ENCODE measurements around the gene TRPM2.

Gene TRPM2

DNA sequence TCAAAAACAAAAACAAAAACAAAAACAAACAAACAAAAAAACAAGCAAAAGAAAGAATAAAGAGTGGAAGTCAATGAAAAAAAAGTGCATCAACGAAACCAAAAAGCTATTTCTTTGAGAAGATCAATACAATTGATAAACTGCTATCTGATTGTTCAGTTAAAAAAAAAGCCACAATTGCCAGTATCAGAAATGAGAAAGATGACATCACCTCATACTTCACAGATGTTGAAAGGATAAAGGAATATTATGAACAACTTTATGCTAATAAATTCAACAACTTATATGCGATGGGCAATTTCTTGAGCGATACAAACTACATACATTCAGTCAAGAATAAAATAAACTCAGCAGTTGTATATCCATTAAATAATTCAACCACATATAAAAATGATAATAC is 99.7 kb downstream of the TRPM2 start:
- Mint-ChIP-seq H3K36me3 (ENCODE audit: low read depth) (no peaks in the 10 kb centered on the region), H3K4me3 (no peak overlapping the region), H3K27ac (no peak overlapping the region), H3K4me1 (peaks cover 16% of the 10 kb centered on the region), H3K27me3 (ENCODE audit: low read depth, poor library complexity) (peaks cover 52% of the 10 kb centered on the region), H3K9me3 (peaks cover 33% of the 10 kb centered on the region)
- DNase-seq = no peak
- TF ChIP-seq, protein P1, sequence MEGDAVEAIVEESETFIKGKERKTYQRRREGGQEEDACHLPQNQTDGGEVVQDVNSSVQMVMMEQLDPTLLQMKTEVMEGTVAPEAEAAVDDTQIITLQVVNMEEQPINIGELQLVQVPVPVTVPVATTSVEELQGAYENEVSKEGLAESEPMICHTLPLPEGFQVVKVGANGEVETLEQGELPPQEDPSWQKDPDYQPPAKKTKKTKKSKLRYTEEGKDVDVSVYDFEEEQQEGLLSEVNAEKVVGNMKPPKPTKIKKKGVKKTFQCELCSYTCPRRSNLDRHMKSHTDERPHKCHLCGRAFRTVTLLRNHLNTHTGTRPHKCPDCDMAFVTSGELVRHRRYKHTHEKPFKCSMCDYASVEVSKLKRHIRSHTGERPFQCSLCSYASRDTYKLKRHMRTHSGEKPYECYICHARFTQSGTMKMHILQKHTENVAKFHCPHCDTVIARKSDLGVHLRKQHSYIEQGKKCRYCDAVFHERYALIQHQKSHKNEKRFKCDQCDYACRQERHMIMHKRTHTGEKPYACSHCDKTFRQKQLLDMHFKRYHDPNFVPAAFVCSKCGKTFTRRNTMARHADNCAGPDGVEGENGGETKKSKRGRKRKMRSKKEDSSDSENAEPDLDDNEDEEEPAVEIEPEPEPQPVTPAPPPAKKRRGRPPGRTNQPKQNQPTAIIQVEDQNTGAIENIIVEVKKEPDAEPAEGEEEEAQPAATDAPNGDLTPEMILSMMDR (IDR thresholded peaks at IDR 0.05) = no peak

DNA sequence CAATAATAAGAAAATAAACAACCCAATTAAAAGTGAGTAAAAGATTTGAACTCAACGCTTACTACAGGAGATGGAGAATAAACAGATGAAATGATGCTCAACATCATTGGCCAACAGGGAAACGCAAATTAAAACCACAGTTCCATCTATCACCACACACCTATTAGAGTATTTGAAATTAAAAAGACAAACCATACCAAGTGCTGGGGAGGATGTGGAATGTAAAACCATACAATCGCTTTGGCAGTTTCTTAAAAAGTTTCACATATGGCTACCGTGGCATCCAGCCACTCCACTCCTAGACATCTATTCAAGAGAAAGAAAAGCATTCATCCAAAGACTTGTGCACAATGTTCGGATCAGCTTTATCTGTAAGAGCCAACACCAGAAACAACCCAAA is 100.6 kb downstream of the TRPM2 start:
- Mint-ChIP-seq H3K36me3 (ENCODE audit: low read depth) (no peaks in the 10 kb centered on the region), H3K4me3 (peak overlapping the region; percentile 65), H3K4me1 (peaks cover 16% of the 10 kb centered on the region), H3K9me3 (peaks cover 33% of the 10 kb centered on the region), H3K27me3 (ENCODE audit: low read depth, poor library complexity) (peaks cover 44% of the 10 kb centered on the region), H3K27ac (no peak overlapping the region)
- TF ChIP-seq, protein P1 (IDR thresholded peaks at IDR 0.05) = no peak
- DNase-seq = no peak

DNA sequence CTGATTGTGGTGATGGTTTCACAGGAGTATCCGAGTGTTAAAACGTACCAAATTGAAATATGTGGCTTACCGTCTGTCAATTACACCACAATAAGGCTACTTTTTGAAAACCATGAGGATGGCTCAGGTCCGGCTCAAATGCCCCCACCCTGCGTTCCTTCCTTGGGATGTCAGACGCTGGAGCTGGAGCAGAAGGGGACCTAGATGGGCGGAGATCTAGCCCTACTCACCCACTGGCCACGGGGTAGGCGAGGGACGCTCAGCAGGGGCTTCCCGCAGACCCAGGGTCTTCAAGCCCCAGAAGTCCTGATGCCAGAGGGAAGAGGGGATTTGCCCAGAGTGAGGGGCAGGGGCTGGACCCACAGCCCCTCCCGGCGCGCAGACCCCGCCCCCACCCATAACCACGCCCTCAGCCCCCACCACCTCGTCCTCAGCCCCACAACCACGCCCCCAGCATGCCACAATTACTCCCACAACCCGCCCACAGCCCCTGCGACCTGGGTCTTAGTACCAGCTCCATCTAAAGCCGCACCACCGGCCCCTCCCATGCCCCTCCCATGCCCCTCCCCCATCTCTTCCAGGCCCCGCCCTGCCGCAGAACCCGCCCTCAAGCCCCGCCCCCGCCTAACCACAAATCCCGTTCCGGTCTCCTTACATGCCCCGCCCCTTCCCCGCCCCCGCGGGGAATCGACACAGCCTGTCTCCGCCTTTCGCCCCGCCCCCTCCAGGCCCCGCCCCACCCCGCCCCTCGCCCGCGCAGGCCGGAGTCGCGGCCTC is 101.5 kb downstream of the TRPM2 start, which contains the start of gene LRRC3:
LRRC3 (plus strand) TSS at position 764 of the 777 bp plus-strand sequence. CDS start 1,135 bp downstream, outside the sequence.
- peak; percentile 97 for DNase-seq
- H3K4me1 Mint-ChIP-seq = peaks cover 11% of the 10 kb centered on the region
- peaks cover 33% of the 10 kb centered on the region for H3K9me3 Mint-ChIP-seq
- H3K36me3 Mint-ChIP-seq (ENCODE audit: low read depth) = no peaks in the 10 kb centered on the region
- no peak within 1 kb of the TSS for H3K27ac Mint-ChIP-seq
- H3K27me3 Mint-ChIP-seq (ENCODE audit: low read depth, poor library complexity) = peaks cover 44% of the 10 kb centered on the region
- TF ChIP-seq, protein P1 (IDR thresholded peaks at IDR 0.05) = no peak
- H3K4me3 Mint-ChIP-seq = peak within 1 kb of the TSS; percentile 79

DNA sequence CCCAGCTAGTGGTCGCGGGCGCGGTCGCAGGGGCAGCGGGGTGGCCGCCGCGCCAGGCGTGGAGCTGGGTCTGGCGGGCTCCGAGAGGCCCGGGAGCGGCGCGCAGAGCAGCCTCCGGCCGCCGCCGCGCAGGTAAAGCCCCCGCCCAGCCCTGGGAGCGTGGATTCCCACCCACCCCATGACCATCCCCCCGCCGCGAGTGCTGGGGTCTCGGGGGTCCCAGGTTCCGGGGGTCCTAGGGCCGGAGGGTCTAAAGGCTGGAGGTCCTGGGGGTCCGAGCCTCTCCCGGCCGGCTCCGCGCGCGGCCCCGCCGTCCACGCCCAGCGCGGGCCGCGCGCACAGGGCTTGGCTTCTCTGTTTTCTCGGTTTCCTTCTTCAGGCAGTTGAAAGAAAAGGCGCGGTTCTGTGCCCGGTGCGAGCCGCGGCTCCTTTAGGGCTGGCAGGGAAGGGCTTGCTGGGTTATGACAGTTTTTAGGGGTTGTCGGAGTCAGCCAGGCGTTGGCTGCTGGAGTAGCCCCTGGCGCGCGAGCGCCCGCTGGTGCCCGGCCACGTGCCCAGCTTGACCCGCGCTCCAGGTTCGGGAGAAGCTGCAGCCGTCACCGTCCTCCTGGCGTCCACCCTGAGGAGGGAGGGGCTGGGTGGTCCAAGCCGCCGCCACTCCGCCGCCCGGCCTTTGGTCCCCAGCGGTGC is 102.2 kb downstream of the TRPM2 start:
- no peaks in the 10 kb centered on the region for H3K36me3 Mint-ChIP-seq (ENCODE audit: low read depth)
- TF ChIP-seq, protein P1 (IDR thresholded peaks at IDR 0.05) = no peak
- peaks cover 44% of the 10 kb centered on the region for H3K27me3 Mint-ChIP-seq (ENCODE audit: low read depth, poor library complexity)
- H3K4me1 Mint-ChIP-seq = peaks cover 7% of the 10 kb centered on the region
- H3K27ac Mint-ChIP-seq = no peak overlapping the region
- peaks cover 33% of the 10 kb centered on the region for H3K9me3 Mint-ChIP-seq
- peak overlapping the region; percentile 79 for H3K4me3 Mint-ChIP-seq
- peak; percentile 52 for DNase-seq

DNA sequence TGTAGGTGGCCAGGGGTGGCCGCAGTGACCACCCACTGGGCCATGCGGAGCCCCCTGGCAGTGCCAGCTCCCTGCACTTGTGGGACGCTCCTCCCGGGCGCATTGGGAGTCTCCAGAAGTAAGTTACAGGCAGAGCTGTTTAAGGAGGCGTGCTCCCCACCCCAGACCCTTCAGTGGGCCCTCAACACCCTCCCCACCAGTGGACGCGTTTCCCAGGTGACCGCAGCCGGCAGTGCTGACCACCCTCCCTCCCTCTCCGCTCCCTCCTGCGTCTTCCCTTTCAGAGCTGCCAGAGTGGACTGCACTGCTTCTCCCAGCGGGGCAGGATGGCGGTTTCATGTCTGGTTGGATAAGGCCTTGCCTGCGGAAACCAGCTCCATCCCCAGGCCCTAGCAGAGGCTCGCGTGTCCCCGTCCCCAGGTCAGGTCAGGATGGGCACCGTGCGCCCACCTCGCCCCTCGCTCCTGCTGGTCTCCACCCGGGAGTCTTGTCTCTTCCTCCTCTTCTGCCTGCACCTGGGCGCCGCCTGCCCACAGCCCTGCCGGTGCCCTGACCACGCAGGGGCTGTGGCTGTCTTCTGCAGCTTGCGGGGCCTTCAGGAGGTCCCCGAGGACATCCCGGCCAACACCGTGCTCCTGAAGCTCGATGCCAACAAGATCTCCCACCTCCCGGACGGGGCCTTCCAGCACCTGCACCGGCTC is 102.9 kb downstream of the TRPM2 start:
- peak overlapping the region; percentile 74 for H3K4me3 Mint-ChIP-seq
- H3K9me3 Mint-ChIP-seq = peaks cover 33% of the 10 kb centered on the region
- peaks cover 39% of the 10 kb centered on the region for H3K27me3 Mint-ChIP-seq (ENCODE audit: low read depth, poor library complexity)
- TF ChIP-seq, protein P1 (IDR thresholded peaks at IDR 0.05) = no peak
- H3K27ac Mint-ChIP-seq = no peak overlapping the region
- H3K36me3 Mint-ChIP-seq (ENCODE audit: low read depth) = no peaks in the 10 kb centered on the region
- H3K4me1 Mint-ChIP-seq = peaks cover 5% of the 10 kb centered on the region
- DNase-seq = no peak

Data from nephron progenitor cell (in vitro differentiated cells).